Endometrial microvascular endothelial cells (primary cell): ENCODE measurements around the gene P3H2. TPM values are rescaled to one million over a fixed set of nuclear protein-coding genes. Genes with fewer than 3 reads are reported as not detected.
"Not testable (repeated sequence)": the region's sequence is repeated elsewhere in the genome, so short reads cannot be mapped to it uniquely, and the experiment has no call there.

Source experiments
- in situ Hi-C: cut with HindIII; loops from 2 replicates; pipeline ENCODE4 v1.10.0; 2017; ENCODE audit warnings: low sequenced_read_pairs, low pct_unique_long_range_greater_than_20kb; ENCODE audit errors: inconsistent ontology term
- total RNA-seq: library from RNA; depleted of rRNA; stranded (reverse); fragments of >200 nt; gene quantifications from one replicate; pipeline ENCODE4 v1.2.3, GENCODE V29; 2015; ENCODE audit errors: inconsistent ontology term

P3H2 gene
- total RNA-seq, 1 donor from 2014 or later: 24.2 TPM

- in situ Hi-C loops: loop anchor here (25.0 kb wide), 1 partner anchor 134 kb away; no protein-coding TSS in a partner anchor
Observed at GRCh38 chr3:190096345-190096744, 24.4 kb downstream of the P3H2 start.

- in situ Hi-C loops: loop anchor here (25.0 kb wide), 1 partner anchor 132 kb away; no protein-coding TSS in a partner anchor
Observed at GRCh38 chr3:190094160-190094718, 26.5 kb downstream of the P3H2 start.

GRCh38 chr3:190092250-190092649 lies 28.4 kb downstream of the P3H2 start:
- in situ Hi-C loops: loop anchor here (25.0 kb wide), 1 partner anchor 130 kb away; no protein-coding TSS in a partner anchor

- in situ Hi-C loops: loop anchor here (25.0 kb wide), 1 partner anchor 127 kb away; no protein-coding TSS in a partner anchor
Observed at GRCh38 chr3:190089711-190090110, 31.0 kb downstream of the P3H2 start.

- in situ Hi-C loops: loop anchor here (25.0 kb wide), 1 partner anchor 127 kb away; no protein-coding TSS in a partner anchor
Observed at GRCh38 chr3:190088890-190089289, 31.8 kb downstream of the P3H2 start.

- in situ Hi-C loops: loop anchor here (25.0 kb wide), 1 partner anchor 124 kb away; no protein-coding TSS in a partner anchor
Observed at GRCh38 chr3:190086191-190086590, 34.5 kb downstream of the P3H2 start.

- in situ Hi-C loops: loop anchor here (25.0 kb wide), 1 partner anchor 123 kb away; no protein-coding TSS in a partner anchor
Observed at GRCh38 chr3:190084983-190085382, 35.7 kb downstream of the P3H2 start.

GRCh38 chr3:190083635-190084034 lies 37.1 kb downstream of the P3H2 start:
- in situ Hi-C loops: loop anchor here (25.0 kb wide), 1 partner anchor 121 kb away; no protein-coding TSS in a partner anchor

GRCh38 chr3:190081389-190081788 lies 39.3 kb downstream of the P3H2 start:
- in situ Hi-C loops: loop anchor here (25.0 kb wide), 1 partner anchor 119 kb away; no protein-coding TSS in a partner anchor

- in situ Hi-C loops: loop anchor here (25.0 kb wide), 1 partner anchor 117 kb away; no protein-coding TSS in a partner anchor
Observed at GRCh38 chr3:190079173-190079572, 41.5 kb downstream of the P3H2 start.

- in situ Hi-C loops: loop anchor here (25.0 kb wide), 1 partner anchor 115 kb away; no protein-coding TSS in a partner anchor
Observed at GRCh38 chr3:190077395-190078045, 43.2 kb downstream of the P3H2 start.

- in situ Hi-C loops: loop anchor here (25.0 kb wide), 1 partner anchor 114 kb away; no protein-coding TSS in a partner anchor
Observed at GRCh38 chr3:190076601-190077394, 43.9 kb downstream of the P3H2 start.

- in situ Hi-C loops: loop anchor here (25.0 kb wide), 1 partner anchor 114 kb away; no protein-coding TSS in a partner anchor
Observed at GRCh38 chr3:190076136-190076535, 44.6 kb downstream of the P3H2 start.

- in situ Hi-C loops: loop anchor here (25.0 kb wide), 1 partner anchor 113 kb away; no protein-coding TSS in a partner anchor
Observed at GRCh38 chr3:190074817-190075216, 45.9 kb downstream of the P3H2 start.

- in situ Hi-C loops: no loop called here
Observed at GRCh38 chr3:190073264-190074008, 47.3 kb downstream of the P3H2 start.

- in situ Hi-C loops: no loop called here
Observed at GRCh38 chr3:190072856-190073255, 47.8 kb downstream of the P3H2 start.

GRCh38 chr3:190071921-190072320 lies 48.8 kb downstream of the P3H2 start:
- in situ Hi-C loops: not testable (repeated sequence)

- in situ Hi-C loops: no loop called here
Observed at GRCh38 chr3:190070622-190071347, 49.9 kb downstream of the P3H2 start.
